ENCODE results near the gene PNMA8A. TPM values are rescaled to one million over a fixed set of nuclear protein-coding genes. Genes with fewer than 3 reads are reported as not detected.

Gene PNMA8A
- total RNA-seq, 1 donor from 2014 or later: not detected

DNA sequence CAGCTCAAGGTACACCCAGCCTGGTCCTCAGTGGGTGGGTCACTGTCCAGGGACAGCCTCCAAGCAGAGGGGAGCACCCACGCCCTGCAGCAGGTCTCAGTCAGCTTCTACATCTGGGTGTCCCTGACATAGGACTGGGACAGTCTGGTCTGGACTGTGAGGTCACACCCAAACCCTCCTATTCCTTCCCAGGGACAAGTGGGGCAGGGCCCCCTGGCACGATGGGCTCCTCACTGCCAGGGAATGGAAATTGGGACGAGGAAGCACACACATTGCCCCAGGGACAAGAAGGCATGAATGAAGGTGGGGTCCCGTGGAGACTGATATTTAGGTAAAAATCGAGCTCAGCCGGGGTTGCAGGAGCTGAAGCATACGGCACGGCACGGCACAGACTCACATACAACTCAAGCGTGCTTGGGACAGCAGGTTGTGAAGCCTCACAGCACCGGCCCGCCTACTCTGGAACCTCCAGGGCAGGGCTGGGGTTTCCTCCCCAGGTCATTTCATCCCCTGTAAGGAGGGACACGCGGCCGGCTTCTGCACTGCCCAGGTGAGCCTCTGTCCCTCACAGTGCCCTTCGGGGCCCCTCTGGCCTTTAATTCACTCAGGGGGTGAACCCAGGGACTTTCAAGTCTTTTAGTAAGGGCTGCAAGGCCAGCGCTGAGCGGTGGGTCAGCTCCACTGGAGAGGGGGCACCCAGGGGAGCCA lies 20.8 kb upstream of the PNMA8A start:
- TF ChIP-seq CTCF (IDR thresholded peaks at IDR 0.05): no peak
- Mint-ChIP-seq H3K9me3 (no peaks in the 10 kb centered on the region), H3K4me3 (no peak overlapping the region), H3K27me3 (peaks cover 69% of the 10 kb centered on the region), H3K27ac (no peak overlapping the region), H3K36me3 (ENCODE audit: low read depth) (no peaks in the 10 kb centered on the region), H3K4me1 (peaks cover 34% of the 10 kb centered on the region)
- DNase-seq (no peak), ATAC-seq (ENCODE audit: low read depth) (no peak)
- ChIA-PET CTCF (no interaction called here), POLR2A (no interaction called here)
- intact Hi-C loops (cut with micrococcal nuclease): no loop called here

- Mint-ChIP-seq H3K27me3 (peaks cover 73% of the 10 kb centered on the region), H3K9me3 (no peaks in the 10 kb centered on the region), H3K27ac (no peak overlapping the region), H3K4me1 (peaks cover 34% of the 10 kb centered on the region), H3K36me3 (ENCODE audit: low read depth) (no peaks in the 10 kb centered on the region), H3K4me3 (no peak overlapping the region)
- DNase-seq: no peak
- TF ChIP-seq CTCF (IDR thresholded peaks at IDR 0.05): no peak
- ChIA-PET CTCF (no interaction called here), POLR2A (interaction anchor here (0.5 kb wide), 2 partner anchors 8 to 94 kb away, joined by 3 to 9 read pairs; no protein-coding TSS in a partner anchor)
- intact Hi-C loops (cut with micrococcal nuclease): no loop called here
- no peak for ATAC-seq (ENCODE audit: low read depth)
Observed at GRCh38 chr19:46490774-46491173, 19.4 kb upstream of the PNMA8A start.

DNA sequence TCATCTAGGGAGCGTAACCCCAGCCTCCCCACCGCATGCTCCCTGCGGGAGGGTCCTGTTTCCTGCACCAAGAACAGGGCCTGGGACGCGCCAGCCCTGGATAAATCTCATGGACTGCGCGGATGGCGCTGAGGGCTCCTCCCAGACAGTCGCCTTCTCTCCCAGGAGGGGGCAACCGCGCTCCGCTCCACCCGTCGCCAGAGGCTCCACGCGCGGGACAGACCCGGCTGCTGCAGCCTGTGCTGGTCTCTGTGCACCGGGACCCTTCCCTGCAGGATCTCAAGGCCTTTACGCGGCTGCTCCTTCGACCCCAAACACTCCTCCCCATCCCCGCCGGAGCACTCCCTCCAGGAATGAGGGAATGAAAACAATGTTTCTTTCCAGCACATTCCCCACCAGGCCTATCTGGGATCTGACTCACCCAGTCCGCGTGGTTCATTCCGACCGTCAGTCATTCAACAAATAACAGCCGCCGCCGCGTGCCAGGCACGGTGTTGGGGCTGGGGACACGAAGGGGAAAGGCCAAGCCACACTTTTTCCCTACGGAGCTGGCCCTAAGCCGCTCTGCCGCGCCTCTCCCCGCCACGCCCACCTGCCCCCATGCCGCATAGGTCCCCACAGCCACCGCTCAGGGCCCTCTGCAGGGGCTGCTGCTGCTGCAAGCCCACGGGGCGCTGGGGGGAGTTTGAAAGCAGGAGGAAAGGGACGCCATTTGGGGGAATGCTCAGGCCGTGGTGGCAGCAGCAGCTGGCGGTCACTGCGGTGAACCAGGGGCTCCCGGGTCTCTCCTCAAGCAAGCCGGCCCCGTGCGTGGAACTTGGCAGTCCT lies 18.3 kb upstream of the PNMA8A start:
- peaks cover 33% of the 10 kb centered on the region for H3K4me1 Mint-ChIP-seq
- no peak overlapping the region for H3K4me3 Mint-ChIP-seq
- H3K27me3 Mint-ChIP-seq: peaks cover 76% of the 10 kb centered on the region
- TF ChIP-seq CTCF (IDR thresholded peaks at IDR 0.05): no peak
- DNase-seq (no peak), ATAC-seq (ENCODE audit: low read depth) (no peak)
- POLR2A ChIA-PET: no interaction called here
- no peaks in the 10 kb centered on the region for H3K9me3 Mint-ChIP-seq
- H3K36me3 Mint-ChIP-seq (ENCODE audit: low read depth): no peaks in the 10 kb centered on the region
- CTCF ChIA-PET: no interaction called here
- H3K27ac Mint-ChIP-seq: no peak overlapping the region
- intact Hi-C loops (cut with micrococcal nuclease): no loop called here

- CTCF ChIA-PET: interaction anchor here (0.7 to 1.2 kb wide), 2 partner anchors 85 to 460 kb away, joined by 5 to 6 read pairs; no protein-coding TSS in a partner anchor
- Mint-ChIP-seq H3K4me3 (no peak overlapping the region), H3K9me3 (no peaks in the 10 kb centered on the region), H3K27me3 (peaks cover 74% of the 10 kb centered on the region), H3K27ac (no peak overlapping the region), H3K36me3 (ENCODE audit: low read depth) (no peaks in the 10 kb centered on the region), H3K4me1 (peaks cover 24% of the 10 kb centered on the region)
- intact Hi-C loops (cut with micrococcal nuclease): no loop called here
- DNase-seq (no peak), ATAC-seq (ENCODE audit: low read depth) (no peak)
- TF ChIP-seq CTCF (IDR thresholded peaks at IDR 0.05): no peak
- POLR2A ChIA-PET: no interaction called here
Observed at GRCh38 chr19:46488551-46488950, 17.2 kb upstream of the PNMA8A start.

DNA sequence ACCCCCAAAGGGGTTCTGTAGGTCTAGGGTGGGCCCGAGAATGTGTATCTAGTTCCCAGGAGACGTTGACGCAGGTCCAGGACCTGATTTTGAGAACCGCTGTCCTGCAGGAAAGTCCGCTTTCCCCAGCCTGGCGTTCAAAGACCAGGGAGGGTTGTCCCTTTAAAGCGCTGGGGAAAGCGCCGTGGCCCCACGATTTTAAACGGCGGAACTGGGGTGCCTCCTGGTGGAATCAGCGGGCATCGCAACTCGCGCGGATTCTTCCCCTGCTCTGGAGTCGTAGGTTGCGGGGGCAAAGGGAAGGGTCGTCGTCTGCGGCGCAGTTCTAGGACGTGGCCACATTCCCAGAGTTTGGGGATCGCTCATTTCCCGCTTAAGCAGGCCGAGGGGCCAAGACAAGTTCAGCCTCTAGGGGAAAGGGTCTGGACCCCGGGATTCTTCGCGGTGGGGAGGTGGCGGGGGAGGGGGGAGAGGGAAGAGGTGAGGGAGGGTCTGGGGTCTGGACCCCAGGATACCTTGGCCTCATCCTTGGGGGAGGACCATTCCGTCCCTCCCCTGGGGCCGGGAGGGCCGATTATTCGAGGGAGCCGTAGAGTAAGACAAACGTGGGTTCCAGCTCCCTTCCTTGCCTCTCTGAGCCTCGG lies 16.6 kb upstream of the PNMA8A start:
- H3K36me3 Mint-ChIP-seq (ENCODE audit: low read depth): no peaks in the 10 kb centered on the region
- H3K9me3 Mint-ChIP-seq: no peaks in the 10 kb centered on the region
- ATAC-seq (ENCODE audit: low read depth) (peak; percentile 69), DNase-seq (peak; percentile 69)
- peak; percentile 32 for TF ChIP-seq CTCF (IDR thresholded peaks at IDR 0.05)
- intact Hi-C loops (cut with micrococcal nuclease): loop anchor here (1.0 kb wide), 2 partner anchors 86 to 93 kb away; no protein-coding TSS in a partner anchor
- CTCF ChIA-PET: interaction anchor here (0.7 to 1.7 kb wide), 9 partner anchors 26 to 460 kb away, joined by 3 to 13 read pairs (median 5); no protein-coding TSS in a partner anchor
- peaks cover 73% of the 10 kb centered on the region for H3K27me3 Mint-ChIP-seq
- POLR2A ChIA-PET: no interaction called here
- H3K4me1 Mint-ChIP-seq: peaks cover 24% of the 10 kb centered on the region
- H3K27ac Mint-ChIP-seq: no peak overlapping the region
- H3K4me3 Mint-ChIP-seq: no peak overlapping the region

Data from activated B cell treated with CpG ODN at 0.5 μM for 24 hours (primary cell).